Measurements from ENCODE around the gene DOCK2.
"Not testable (repeated sequence)": the region's sequence is repeated elsewhere in the genome, so short reads cannot be mapped to it uniquely, and the experiment has no call there.

The DOCK2 gene

DNA sequence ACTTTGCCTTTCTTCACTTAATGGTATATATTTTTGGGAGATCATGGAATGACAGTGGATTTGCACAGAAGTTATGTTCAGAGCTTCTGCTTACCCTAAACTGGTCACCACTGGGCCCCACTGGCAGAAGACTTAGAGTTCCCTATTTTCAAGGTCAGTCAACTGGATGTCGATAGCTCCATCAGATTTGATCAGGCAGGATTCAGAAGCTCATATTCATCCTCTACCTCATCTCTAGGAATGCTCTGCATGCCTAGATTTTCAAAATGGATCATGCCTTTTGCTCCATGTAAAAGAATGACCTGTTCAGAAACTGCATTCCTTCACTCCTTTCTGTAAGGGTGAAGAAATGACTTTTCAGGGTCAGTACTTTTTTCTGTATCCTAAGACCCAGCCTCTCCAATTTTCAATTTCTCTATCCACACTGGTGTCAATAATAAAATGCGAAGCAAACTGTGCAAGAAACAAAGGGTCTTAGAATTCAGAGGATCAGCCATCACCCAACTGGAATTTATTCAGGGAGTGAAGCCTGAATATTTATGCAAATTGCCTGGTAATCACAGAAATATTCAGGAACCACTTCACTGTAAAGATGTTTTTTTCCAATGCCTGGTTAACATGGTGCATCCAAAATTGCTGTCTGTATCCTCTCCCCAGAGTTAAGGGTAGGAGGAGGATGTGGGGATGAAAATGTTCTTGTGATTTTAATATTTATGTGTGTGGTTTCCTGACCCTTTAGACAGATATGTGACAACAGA is 125.4 kb downstream of the DOCK2 start:
- peak; percentile 6 for DNase-seq

DNA sequence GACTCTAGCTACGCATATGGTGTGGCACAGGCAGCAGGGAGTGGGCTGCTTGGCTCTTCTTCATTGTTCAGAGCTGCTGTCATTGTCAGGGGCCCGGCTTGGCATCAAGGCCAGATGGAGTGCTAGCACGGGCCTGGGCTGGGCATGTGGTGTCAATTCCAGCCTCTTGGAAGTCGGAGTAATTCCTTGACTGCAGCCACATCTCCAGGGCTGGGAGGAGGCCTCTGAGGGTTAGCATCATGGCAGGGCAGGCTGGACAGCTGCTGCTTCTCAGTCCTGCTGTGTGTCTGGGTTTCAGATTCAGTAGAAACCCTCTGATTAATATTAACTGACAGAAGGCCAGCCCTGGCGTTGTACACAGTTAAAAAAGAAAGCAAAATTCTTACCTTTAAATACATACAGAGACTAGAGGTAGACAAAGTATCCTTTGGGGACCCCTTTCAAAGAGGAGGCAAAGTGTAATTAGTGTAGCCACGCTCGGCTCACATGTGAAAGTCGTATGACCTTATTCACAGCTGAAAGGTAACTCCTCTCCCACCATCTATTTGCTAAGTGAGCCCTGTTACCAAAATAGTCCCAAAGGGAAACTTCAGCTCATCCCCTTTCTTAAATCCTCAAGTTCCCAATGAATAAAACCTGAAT is 126.4 kb downstream of the DOCK2 start:
- DNase-seq: peak; percentile 46

DNA sequence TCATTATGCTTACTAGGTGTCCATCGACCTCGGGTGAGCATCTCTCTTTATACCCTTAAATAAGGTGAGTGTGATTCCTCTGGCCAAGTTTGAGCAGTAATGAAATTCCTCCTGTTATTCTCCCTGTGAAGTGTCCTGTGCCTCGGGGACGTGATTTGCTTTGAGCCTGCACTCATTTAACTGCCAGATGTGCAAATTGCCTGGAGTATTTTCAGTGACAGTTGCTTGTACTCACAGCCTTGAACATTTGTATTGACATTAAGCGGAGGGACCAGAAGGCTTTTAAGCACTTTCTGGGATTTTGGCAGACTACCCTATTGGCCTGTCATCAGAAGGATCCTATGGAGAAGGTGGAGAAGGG is 126.9 kb downstream of the DOCK2 start:
- DNase-seq: no peak

DNA sequence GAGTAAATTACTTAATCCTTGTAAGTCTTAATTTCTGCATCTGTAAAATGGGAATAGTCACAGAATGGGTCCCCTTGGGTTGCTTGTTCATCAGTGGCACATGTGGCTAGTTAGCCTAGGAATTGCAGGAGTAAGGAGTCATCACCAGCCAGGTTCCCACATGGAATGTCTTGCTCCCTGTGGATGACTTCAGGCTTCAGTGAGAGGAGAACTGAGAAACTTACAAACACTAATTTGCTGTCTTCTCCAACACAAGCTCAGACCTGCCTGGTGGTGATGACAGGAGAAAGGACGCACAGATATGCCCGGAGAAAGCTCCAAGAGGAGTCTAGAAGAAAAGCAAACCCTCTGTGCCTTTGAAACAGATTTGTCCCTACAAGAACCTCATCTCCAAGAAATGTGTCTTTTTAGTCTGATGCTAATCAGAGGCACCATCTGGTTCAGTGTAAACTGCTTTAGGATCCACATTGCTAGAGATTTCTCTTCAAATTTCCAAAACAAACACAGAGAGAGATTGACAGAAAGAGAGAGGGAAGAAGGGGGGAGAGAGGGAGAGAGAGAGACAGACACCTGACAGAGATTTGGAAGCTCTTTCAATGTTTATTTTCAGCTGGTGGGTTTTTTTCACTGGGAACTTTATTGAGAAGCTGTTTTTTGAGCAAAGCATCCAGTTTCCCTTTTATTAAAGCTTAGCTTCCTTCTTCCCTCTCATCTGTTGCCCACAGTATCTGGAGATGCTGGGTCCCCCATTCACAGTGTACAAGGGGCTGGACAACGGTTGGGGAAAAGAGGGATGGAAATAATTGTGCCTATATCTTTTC is 128.3 kb downstream of the DOCK2 start:
- peak; percentile 55 for DNase-seq

DNA sequence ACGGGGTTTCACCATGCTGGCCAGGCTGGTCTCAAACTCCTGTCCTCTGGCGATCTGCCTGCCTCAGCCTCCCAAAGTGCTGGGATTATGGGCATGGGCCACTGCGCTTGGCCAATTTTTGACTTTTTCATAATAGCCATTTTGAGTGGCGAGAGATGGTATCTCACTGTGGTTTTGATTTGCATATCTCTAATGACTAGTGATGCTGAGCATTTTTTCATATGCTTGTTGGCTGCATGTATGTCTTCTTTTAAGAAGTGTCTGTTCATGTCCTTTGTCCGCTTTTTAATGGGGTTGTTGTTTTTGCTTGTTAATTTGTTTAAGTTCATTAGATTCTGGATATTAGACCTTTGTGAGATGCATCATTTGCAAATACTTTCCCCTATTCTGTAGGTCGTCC is 129.9 kb downstream of the DOCK2 start:
- not testable (repeated sequence) for DNase-seq

DNA sequence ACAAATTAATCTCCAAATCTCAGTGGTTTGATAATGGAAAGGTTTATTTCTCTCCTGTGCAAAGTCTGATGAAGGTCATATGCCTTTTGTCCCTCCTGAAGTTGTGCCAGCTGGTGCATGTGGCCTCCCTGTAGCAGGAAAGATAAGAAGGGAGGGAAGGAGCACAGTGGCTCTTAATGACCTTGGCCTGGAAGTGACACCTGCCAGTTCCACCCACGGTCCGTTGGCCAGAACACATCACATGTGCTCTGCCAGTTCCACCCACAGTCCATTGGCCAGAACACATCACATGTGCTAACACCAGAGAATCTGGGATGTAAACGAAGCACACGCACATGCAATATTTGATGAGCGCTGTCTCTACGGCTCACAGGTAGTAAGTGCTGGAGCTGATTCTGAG is 130.9 kb downstream of the DOCK2 start:
- DNase-seq: no peak

DNA sequence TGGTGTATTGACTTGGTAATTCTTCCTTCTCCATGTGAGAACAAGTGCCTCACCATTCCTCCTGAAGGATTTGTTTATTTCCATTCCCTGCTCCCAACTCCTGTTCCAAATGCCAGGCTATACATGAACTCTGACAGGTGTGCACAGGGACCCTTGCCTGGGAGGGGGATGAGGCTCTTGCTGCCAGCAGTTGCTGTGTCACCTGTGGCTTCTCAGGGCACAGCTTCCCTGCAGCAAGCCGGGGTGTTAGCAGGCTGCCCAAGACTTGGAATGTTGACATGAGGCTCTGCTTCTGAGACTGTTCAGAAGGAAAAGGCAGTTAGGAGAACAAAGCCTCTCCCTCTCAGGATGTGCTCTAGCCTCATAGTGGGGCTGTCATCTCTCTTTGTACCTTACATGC is 131.3 kb downstream of the DOCK2 start:
- DNase-seq: no peak

DNA sequence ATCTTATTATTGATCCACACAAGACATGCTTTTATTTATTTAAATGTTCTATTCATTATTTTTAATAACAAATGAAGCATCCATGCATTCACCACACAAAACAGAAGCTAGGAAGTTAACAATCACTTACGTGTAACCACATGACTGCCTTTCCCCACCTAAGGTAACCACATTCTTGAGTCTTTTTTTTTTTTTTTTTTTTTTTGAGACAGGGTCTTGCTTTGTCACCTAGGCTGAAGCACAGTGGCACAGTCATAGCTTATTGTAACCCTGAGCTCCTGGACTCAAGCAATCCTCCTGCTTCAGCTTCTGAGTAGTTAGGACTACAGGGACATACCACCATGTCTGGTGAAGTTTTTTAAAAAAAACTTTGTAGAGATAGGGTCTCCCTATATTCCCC is 133.0 kb downstream of the DOCK2 start:
- no peak for DNase-seq

DNA sequence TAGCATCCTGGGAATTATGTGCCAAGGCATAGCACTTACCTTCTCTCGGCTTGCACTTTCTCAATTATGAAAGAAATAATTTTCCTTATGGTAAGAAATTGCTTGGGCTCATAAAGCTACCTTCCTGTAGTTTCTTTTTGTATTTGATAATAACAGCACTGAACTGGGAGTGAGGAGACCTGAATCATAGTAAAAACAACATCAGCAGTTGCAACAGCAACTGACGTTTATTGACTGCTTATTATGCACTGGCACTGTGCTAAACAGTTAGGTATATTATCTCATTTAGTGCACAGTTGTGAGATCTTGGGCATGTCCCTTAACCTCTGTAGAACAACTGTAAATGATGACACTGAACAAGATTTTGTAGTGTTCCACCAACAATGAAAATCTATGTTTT is 135.2 kb downstream of the DOCK2 start:
- DNase-seq: no peak

DNA sequence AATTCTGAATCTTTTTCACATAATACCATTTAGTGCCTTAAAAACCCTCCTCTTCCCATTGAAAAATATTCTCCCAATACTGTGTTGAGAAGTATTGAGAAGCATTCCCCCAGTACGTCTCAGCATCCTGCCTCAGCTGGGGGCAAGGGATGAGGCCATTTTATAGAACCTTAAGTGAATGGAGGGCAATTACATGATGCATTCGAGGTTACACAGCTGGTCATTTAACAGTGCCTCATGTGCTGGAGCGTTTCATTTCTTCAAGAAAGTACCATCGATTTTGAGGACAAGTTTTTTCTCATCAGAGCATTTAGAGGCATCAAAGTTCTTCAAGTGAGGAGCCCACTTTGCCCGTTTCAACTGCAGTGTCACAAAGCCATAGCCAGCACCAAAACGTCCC is 135.6 kb downstream of the DOCK2 start:
- DNase-seq: no peak

DNA sequence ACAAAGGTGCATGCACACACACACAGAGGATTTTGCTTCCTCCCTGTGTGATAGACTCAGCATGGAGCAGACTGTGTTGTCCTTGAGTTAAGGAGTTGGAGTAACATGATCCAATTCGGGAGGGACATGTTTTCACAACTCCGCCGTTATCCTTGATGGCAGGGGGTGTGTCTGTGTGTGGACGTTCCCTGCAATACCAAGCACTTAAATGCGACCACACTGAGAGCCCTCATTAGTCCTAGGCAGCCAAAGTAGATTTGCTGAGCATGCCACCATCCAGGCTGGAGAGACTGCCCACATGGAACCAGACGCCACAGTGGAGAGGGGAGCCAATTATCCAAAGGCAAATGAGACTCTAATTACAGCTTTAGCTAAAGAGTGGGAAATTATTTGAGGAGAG is 140.1 kb downstream of the DOCK2 start:
- peak; percentile 71 for DNase-seq

DNA sequence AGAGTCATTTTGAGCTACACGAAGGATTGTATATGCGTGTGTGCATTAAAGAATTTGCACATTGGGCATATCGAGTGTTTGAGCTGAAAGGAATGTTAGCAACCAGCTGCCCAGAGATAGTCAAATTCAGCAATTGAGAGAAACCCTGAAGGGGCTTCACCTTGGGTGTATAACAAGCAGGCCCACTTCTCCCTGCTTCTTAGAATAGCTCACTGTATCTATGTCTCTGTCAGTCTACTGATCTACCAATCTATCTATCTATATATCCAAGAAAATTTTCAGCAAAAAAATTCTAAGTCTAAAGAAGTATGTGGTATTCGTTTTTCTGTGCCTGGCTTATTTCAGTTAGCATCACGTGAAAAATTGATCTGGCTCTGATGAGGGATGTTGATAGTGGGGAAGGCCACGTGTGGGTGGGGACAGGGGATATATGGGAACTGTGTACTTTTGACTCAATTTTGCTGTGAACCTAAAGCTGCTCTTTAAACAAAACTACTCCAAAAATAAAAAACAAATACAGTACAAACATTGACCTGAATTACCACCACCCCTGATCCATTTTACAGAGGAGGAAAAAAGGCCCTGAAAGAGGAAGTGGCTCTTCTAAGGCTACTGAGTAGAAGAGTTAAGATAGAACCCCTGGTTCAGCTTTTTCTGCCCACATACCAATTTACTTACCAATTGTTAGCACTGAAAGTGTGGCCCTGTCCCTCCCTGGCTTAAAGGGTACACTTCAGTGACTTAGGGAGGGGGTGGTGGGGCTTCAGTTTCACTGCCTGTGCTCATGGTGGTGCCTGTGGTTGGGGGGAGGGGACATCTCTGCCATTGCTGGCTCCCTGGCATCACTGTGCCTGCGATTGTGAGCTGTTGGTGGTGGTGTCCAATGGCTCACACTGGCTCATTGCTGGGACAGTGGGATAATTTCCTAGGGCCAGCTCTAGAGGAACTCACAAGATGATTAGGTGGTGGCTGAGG is 141.8 kb downstream of the DOCK2 start:
- no peak for DNase-seq

DNA sequence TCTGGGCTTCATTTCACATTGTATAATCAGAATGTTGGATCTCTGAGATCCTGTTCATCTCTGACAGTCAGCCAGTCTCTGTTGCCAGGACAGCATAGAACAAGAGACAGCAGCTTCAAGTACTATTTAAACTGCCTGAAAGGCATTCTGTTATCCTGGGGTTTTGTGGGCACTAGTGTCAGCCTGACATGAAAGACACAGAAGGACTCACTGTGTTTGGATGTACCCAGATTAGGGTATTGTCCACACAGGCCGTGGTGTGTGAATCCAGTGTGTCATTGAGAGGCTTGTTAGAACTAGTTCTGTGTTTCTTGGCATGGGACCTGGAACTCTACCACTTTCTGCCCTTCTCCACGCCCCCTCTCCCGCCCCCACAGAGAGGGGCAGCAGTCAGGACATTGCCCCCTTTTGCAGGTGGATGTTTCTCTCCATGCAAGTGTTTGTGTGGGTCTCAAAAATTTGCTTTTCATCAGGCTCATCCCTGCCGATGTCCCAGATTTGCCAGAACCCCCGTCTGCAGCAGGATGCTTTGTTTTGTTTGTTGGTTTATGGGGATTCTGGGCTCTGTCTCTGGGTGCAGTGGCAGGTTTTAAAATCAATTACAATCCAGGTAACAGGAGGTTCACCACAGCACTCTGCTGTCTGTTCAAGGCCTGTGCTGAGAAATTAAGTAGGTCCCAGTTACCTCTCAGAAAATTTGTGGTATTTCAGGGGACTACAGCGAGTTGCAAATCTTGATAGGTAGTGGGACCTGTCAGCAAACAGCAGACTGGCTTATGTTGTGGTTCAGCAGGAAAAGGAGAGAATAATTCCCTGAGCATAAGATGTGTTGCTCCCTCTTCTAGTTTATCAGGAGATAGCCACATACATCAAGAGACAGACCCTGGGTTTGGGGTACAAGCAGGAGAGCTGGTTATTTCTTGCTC is 144.6 kb downstream of the DOCK2 start:
- no peak for DNase-seq

DNA sequence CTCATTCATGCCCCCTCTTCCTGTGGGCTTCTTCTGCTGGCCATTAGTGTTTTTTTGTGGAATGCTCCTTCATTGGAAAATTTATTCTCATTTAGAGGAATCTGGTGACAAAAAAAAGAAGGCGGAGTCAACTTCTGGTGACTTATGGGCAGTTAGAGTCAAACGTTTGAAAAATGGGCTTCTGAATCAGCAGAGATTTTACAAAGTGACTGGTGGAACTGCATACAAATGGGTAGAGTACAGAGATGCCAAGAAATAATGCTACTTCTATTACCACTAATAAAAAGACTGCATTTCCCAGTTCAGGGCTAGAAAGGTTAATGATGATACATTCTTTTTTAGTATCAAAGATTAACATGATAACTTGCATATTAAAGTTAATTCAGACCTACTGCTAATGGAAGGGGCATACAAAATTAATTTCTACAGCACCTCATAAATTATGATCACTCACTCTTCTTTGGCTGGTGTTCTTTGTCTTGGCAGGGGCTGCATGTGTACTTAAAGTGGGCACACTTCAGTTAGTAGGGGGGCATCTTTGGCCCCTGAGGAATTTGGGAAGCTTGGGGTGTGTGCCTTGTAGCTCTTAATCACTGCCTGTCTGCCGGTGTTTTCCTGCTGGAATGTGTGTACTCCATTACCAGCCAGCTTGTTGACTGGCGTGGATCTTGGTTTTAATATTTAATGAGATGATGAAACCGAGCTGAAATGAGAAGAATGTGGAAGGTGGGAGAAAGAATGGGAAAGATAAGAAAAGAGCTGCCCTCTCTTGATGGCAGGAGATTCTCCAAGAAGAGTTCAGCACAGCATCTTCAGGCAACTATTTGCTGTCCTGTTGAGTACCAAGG is 148.9 kb downstream of the DOCK2 start:
- no peak for DNase-seq

DNA sequence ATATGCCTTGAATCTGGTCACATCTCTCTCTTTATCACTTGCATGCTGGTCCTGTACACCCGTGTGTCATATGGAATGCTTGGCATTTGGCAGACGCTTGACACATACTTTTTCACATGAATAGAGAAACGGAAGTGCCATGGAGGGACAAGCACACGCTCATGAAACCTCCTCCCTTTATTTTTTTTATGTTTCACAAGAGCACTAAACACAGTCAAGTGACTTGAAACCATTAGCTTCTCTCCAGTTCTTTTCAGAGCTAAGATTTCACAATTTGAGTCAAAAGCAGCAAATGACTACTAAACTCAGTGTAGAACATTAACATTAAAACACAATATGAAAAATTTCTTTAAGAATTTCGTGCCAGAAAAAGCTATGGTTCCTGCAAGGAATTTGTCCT is 151.1 kb downstream of the DOCK2 start:
- no peak for DNase-seq

DNA sequence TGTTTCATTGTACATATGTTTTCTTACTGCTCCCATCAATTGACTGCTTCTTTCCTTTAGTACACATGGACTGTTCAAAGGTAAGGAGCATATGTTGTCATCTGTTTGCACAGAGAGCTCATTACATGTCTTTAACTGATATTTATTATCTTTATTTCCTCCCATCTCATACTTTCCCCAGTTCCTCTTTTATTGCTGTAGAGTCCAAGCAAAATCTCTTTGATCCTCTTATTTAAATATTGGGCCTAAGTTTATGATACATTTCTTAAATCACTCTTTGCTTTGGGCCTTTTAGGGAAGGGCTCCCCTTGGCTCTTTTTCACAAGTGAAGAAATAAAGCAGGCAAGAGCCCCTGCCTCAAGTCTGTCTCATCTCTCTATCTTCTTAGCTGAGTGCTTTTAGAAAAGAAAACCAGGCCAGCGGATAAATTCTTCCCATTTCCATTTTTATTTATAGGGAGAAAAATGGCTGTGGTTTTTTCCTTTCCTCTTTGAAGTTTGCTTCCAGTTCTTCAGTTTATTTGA is 152.4 kb downstream of the DOCK2 start:
- DNase-seq: no peak

DNA sequence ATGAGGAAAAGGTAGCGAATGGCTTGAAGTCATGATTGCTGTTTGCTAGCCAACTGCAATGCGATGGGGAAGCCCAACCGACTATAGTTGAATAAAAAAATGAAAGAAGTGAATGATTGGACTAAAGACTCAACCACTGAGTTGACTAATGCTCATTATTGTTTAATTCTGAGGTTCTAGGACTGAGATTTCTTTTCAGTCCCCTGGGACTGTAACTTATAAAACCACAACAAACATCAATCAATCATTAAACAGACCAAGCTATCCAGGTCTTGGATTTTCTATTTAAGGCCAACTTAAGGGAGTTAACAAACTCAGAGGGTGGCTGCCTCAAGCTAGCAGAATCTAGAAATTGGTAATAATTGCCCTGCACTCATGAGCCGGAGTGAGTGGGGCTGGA is 154.2 kb downstream of the DOCK2 start:
- DNase-seq: no peak

DNA sequence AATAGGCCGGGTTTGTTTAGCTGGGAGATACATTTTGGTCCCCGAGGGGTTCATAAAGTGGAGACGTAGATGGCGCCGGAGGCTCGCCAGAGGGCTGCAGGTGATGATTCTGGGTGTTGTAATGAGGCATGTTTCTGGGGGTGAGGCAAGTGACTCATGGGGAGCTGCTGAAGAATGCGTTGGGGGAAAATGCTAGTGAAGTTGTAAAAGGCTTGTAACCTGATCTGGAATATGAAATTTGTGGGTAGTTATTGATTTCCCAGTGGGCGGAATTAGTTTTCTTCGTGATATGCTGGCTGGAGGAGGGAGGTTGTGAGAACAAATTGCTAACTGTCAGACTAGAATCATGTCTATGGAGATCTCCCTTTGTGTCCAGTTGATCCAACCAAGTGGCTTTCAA is 158.3 kb downstream of the DOCK2 start:
- peak; percentile 19 for DNase-seq

DNA sequence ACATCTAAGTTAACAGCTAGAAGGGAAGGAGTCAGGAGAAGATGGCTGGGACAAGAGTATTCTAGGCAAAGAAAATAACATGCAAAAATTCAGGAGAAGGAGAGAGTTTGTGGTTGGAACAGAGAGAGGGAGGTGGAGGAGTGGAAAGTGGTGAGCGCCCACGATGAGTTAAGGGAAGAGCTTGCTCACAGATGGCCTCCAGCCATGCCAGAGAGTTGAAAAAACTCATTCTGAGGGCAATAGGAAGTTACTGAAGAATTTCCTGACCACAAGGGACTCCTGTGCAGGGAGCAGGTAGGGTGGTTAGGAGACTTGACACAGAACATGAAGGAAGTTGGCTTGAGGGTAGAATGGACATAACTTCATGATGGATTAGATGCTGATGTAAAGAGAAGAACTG is 159.7 kb downstream of the DOCK2 start:
- DNase-seq: peak; percentile 54

DNA sequence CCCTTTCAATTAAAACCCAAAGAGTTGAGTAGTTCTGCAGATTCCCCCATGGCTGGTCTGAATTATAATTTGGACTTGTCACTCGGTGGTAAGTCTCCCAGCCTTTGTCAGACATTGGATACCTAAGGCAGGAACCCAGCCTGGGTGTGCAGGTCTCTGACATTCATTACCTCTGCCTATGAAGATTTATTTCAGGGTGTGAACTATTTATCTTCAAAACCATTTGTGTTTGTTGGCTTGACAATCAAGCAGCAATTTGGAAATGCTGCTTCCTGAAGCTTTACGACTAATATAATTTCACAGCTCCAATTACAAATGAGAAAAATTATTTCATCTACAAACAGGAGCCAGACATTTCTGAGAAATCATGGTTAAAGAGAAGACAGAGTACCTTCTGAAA is 160.5 kb downstream of the DOCK2 start:
- no peak for DNase-seq

Data from islet precursor cell (in vitro differentiated cells).